HG02571 (cell line): ENCODE measurements around the gene RSU1.

ENCODE experiments used
- ATAC-seq: cut with Tn5 transposase; IDR thresholded peaks from one replicate; pipeline ENCODE4 v1.9.1; 2021; ENCODE audit warnings: mild to moderate bottlenecking, moderate library complexity; ENCODE audit not compliant: unreplicated experiment

Gene RSU1

GRCh38 chr10:16611037-16611436 is 206.2 kb downstream of the RSU1 start:
- ATAC-seq, result no peak

- no peak for ATAC-seq
Measured at GRCh38 chr10:16609211-16609610, 208.0 kb downstream of the RSU1 start.

GRCh38 chr10:16606923-16607322 is 210.3 kb downstream of the RSU1 start:
- no peak for ATAC-seq

GRCh38 chr10:16606421-16606820 is 210.8 kb downstream of the RSU1 start:
- ATAC-seq, result no peak

GRCh38 chr10:16603308-16603707 is 213.9 kb downstream of the RSU1 start:
- ATAC-seq, result no peak

GRCh38 chr10:16602104-16602775 is 215.0 kb downstream of the RSU1 start:
- no peak for ATAC-seq

- no peak for ATAC-seq
Measured at GRCh38 chr10:16599662-16600061, 217.6 kb downstream of the RSU1 start.

- no peak for ATAC-seq
Measured at GRCh38 chr10:16597656-16598055, 219.6 kb downstream of the RSU1 start.

- ATAC-seq, result no peak
Measured at GRCh38 chr10:16592378-16592777, 224.8 kb downstream of the RSU1 start.

GRCh38 chr10:16586358-16587138 is 230.7 kb downstream of the RSU1 start:
- ATAC-seq, result peak; percentile 86

GRCh38 chr10:16585103-16585502 is 232.1 kb downstream of the RSU1 start:
- ATAC-seq, result peak; percentile 32

- ATAC-seq, result no peak
Measured at GRCh38 chr10:16583382-16583781, 233.8 kb downstream of the RSU1 start.

GRCh38 chr10:16581202-16581601 is 236.0 kb downstream of the RSU1 start:
- ATAC-seq, result no peak

GRCh38 chr10:16570731-16571130 is 246.5 kb downstream of the RSU1 start:
- peak; percentile 86 for ATAC-seq

GRCh38 chr10:16566202-16566805 is 250.9 kb downstream of the RSU1 start:
- no peak for ATAC-seq

- ATAC-seq, result no peak
Measured at GRCh38 chr10:16565604-16566003, 251.6 kb downstream of the RSU1 start.

- ATAC-seq, result no peak
Measured at GRCh38 chr10:16562891-16563290, 254.3 kb downstream of the RSU1 start.

GRCh38 chr10:16559236-16559773 is 257.9 kb downstream of the RSU1 start:
- no peak for ATAC-seq

- no peak for ATAC-seq
Measured at GRCh38 chr10:16547973-16548372, 269.3 kb downstream of the RSU1 start.

- ATAC-seq, result no peak
Measured at GRCh38 chr10:16545116-16545736, 272.0 kb downstream of the RSU1 start.

GRCh38 chr10:16544591-16544990 is 272.6 kb downstream of the RSU1 start:
- no peak for ATAC-seq
